Measurements from ENCODE around the gene GLRX3.
"Not testable (repeated sequence)": the region's sequence is repeated elsewhere in the genome, so short reads cannot be mapped to it uniquely, and the experiment has no call there.

The GLRX3 gene

GRCh38 chr10:130136226-130137089 lies at the start of gene GLRX3:
Gene GLRX3 (plus strand): TSS chr10:130136391. CDS start chr10:130136421, 30 bp downstream.
- peaks cover 45% of the 10 kb centered on the region for H3K4me1 ChIP-seq (ENCODE audit: low read length)
- TF ChIP-seq CTCF (IDR thresholded peaks at IDR 0.05; ENCODE audit: low read depth, low read length) (no peak), EZH2phosphoT487 (IDR thresholded peaks at IDR 0.05; ENCODE audit: low read depth) (no peak)
- H3K36me3 ChIP-seq (replicated peaks; ENCODE audit: low read depth, low read length) = peaks cover 11% of the 10 kb centered on the region
- no peaks in the 10 kb centered on the region for H3K9me3 ChIP-seq (ENCODE audit: insufficient read depth, low read length)
- peak within 1 kb of the TSS; percentile 84 for H3K9ac ChIP-seq (ENCODE audit: low read length)
- H3K27ac ChIP-seq (ENCODE audit: low read length) = peak within 1 kb of the TSS; percentile 63
- H3K4me2 ChIP-seq (ENCODE audit: low read length) = peak within 1 kb of the TSS; percentile 91
- H4K20me1 ChIP-seq (ENCODE audit: insufficient read depth, low read length) = peaks cover 9% of the 10 kb centered on the region
- 0 out of 2 replicates have a peak within 1 kb of the TSS, but pooled peaks have one; percentile 45 for H2AFZ ChIP-seq (ENCODE audit: low read depth, low read length)
- H3K4me3 ChIP-seq (ENCODE audit: low read length) = peak within 1 kb of the TSS; percentile 92
- H3K79me2 ChIP-seq (ENCODE audit: low read length) = peaks cover 54% of the 10 kb centered on the region
- H3K27me3 ChIP-seq (ENCODE audit: low read depth, low read length) = no peaks in the 10 kb centered on the region

DNA sequence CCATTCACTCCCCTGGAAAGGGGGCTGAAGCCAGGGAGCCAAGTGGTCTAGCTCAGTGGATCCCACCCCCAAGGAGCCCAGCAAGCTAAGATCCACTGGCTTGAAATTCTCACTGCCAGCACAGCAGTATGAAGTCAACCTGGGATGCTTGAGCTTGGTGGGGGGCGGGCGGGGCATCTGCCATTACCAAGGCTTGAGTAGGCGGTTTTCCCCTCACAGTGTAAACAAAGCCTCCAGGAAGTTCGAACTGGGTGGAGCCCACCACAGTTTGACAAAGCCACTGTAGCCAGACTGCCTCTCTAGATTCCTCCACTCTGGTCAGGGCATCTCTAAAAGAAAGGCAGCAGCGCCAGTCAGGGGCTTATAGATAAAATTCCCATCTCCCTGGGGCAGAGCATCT lies 45.6 kb upstream of the GLRX3 start:
- peaks cover 17% of the 10 kb centered on the region for H3K4me1 ChIP-seq (ENCODE audit: low read length)
- H3K4me3 ChIP-seq (ENCODE audit: low read length); H3K79me2 ChIP-seq (ENCODE audit: low read length); H2AFZ ChIP-seq (ENCODE audit: low read depth, low read length); H3K36me3 ChIP-seq (replicated peaks; ENCODE audit: low read depth, low read length); H4K20me1 ChIP-seq (ENCODE audit: insufficient read depth, low read length); H3K9me3 ChIP-seq (ENCODE audit: insufficient read depth, low read length); H3K4me2 ChIP-seq (ENCODE audit: low read length); H3K27ac ChIP-seq (ENCODE audit: low read length); H3K27me3 ChIP-seq (ENCODE audit: low read depth, low read length); H3K9ac ChIP-seq (ENCODE audit: low read length): not testable (repeated sequence)

- H4K20me1 ChIP-seq (ENCODE audit: insufficient read depth, low read length) = no peaks in the 10 kb centered on the region
- no peak overlapping the region for H3K4me3 ChIP-seq (ENCODE audit: low read length)
- H3K9ac ChIP-seq (ENCODE audit: low read length) = no peak overlapping the region
- H3K4me1 ChIP-seq (ENCODE audit: low read length) = no peaks in the 10 kb centered on the region
- H3K79me2 ChIP-seq (ENCODE audit: low read length) = no peaks in the 10 kb centered on the region
- H3K36me3 ChIP-seq (replicated peaks; ENCODE audit: low read depth, low read length) = peaks cover 11% of the 10 kb centered on the region
- H3K4me2 ChIP-seq (ENCODE audit: low read length) = no peak overlapping the region
- no peaks in the 10 kb centered on the region for H3K27me3 ChIP-seq (ENCODE audit: low read depth, low read length)
- H2AFZ ChIP-seq (ENCODE audit: low read depth, low read length) = no peak overlapping the region
- H3K27ac ChIP-seq (ENCODE audit: low read length) = no peak overlapping the region
- TF ChIP-seq CTCF (IDR thresholded peaks at IDR 0.05; ENCODE audit: low read depth, low read length) (no peak), EZH2phosphoT487 (IDR thresholded peaks at IDR 0.05; ENCODE audit: low read depth) (no peak)
- no peaks in the 10 kb centered on the region for H3K9me3 ChIP-seq (ENCODE audit: insufficient read depth, low read length)
Observed at GRCh38 chr10:130099344-130099743, 36.8 kb upstream of the GLRX3 start.

GRCh38 chr10:130105724-130106123 lies 30.5 kb upstream of the GLRX3 start:
- H2AFZ ChIP-seq (ENCODE audit: low read depth, low read length) = no peak overlapping the region
- no peak overlapping the region for H3K4me3 ChIP-seq (ENCODE audit: low read length)
- peaks cover 7% of the 10 kb centered on the region for H3K36me3 ChIP-seq (replicated peaks; ENCODE audit: low read depth, low read length)
- H3K27ac ChIP-seq (ENCODE audit: low read length) = 0 out of 2 replicates have a peak overlapping the region, but pooled peaks have one; percentile 99
- no peaks in the 10 kb centered on the region for H3K27me3 ChIP-seq (ENCODE audit: low read depth, low read length)
- no peak overlapping the region for H3K4me2 ChIP-seq (ENCODE audit: low read length)
- peaks cover 31% of the 10 kb centered on the region for H3K4me1 ChIP-seq (ENCODE audit: low read length)
- peaks cover 27% of the 10 kb centered on the region for H3K79me2 ChIP-seq (ENCODE audit: low read length)
- TF ChIP-seq CTCF (IDR thresholded peaks at IDR 0.05; ENCODE audit: low read depth, low read length) (no peak), EZH2phosphoT487 (IDR thresholded peaks at IDR 0.05; ENCODE audit: low read depth) (no peak)
- H4K20me1 ChIP-seq (ENCODE audit: insufficient read depth, low read length) = no peaks in the 10 kb centered on the region
- no peak overlapping the region for H3K9ac ChIP-seq (ENCODE audit: low read length)
- no peaks in the 10 kb centered on the region for H3K9me3 ChIP-seq (ENCODE audit: insufficient read depth, low read length)

DNA sequence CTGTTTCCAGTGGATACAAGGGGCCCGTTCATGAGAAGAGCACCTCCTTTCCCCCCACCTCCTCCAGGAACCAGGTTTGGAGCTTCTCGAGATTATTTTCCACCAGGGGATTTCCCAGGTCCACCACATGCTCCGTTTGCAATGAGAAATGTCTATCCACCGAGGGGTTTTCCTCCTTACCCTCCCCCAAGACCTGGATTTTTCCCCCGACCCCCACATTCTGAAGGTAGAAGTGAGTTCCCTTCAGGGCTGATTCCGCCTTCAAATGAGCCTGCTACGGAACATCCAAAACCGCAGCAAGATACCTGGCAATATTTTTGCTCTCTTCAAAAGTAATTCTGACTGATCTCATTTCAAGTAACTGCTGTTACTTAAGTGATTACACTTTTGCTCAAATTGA lies 28.0 kb upstream of the GLRX3 start:
- H2AFZ ChIP-seq (ENCODE audit: low read depth, low read length); H4K20me1 ChIP-seq (ENCODE audit: insufficient read depth, low read length); H3K9me3 ChIP-seq (ENCODE audit: insufficient read depth, low read length); H3K27me3 ChIP-seq (ENCODE audit: low read depth, low read length): not testable (repeated sequence)
- Histone ChIP-seq H3K4me2 (ENCODE audit: low read length) (peak overlapping the region; percentile 100), H3K4me1 (ENCODE audit: low read length) (peaks cover 37% of the 10 kb centered on the region), H3K36me3 (replicated peaks; ENCODE audit: low read depth, low read length) (peaks cover 16% of the 10 kb centered on the region), H3K9ac (ENCODE audit: low read length) (peak overlapping the region; percentile 93), H3K79me2 (ENCODE audit: low read length) (peaks cover 30% of the 10 kb centered on the region), H3K4me3 (ENCODE audit: low read length) (peak overlapping the region; percentile 88), H3K27ac (ENCODE audit: low read length) (peak overlapping the region; percentile 99)
